Coronary artery (tissue), 2 donors: ENCODE measurements around the gene FA2H.

Experiments
- DNase-seq: peaks from one replicate; pipeline ENCODE4 v3.0.0-alpha.2; 2017; ENCODE audit warnings: low spot score
- H3K27ac ChIP-seq, 2 donors: fragments of 200-600 bp; sonication (generic); one replicate each; pipeline ENCODE4 v1.5.1; 2016 to 2019
- H3K4me3 ChIP-seq: fragments of 200-600 bp; sonication (generic); 2 replicates; pipeline ENCODE4 v1.5.1; 2016; ENCODE audit warnings: mild to moderate bottlenecking, moderate library complexity
- TF ChIP-seq, protein P1 (sequence below): fragments of 200-600 bp; sonication (generic); IDR thresholded peaks from one replicate; pipeline ENCODE4 v1.5.1; 2019; ENCODE audit warnings: antibody characterized with exemption

Gene FA2H

DNA sequence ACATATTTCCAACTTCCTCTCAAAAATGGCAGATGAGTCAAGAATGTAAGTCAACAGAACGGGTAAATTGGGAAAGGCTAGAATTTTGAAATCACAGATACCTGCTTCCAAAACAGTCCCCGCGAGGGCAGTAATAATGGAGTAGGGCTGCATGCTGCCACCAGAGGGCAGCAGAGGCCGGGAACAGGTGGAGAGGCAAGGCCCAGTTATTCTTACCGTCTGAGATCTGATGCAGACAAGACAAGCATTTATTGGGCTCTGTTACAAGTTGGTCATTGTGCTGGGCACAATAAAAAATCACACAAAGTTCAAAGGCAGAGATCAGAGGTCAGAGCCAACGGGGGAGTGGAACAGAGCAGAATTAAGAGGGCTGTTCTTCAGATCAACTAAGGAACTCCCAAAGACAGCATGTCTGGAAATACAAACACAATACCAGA, 65.2 kb downstream of the FA2H start:
- Histone ChIP-seq H3K4me3 (no peak overlapping the region), H3K27ac (no peak overlapping the region)
- TF ChIP-seq, protein P1, sequence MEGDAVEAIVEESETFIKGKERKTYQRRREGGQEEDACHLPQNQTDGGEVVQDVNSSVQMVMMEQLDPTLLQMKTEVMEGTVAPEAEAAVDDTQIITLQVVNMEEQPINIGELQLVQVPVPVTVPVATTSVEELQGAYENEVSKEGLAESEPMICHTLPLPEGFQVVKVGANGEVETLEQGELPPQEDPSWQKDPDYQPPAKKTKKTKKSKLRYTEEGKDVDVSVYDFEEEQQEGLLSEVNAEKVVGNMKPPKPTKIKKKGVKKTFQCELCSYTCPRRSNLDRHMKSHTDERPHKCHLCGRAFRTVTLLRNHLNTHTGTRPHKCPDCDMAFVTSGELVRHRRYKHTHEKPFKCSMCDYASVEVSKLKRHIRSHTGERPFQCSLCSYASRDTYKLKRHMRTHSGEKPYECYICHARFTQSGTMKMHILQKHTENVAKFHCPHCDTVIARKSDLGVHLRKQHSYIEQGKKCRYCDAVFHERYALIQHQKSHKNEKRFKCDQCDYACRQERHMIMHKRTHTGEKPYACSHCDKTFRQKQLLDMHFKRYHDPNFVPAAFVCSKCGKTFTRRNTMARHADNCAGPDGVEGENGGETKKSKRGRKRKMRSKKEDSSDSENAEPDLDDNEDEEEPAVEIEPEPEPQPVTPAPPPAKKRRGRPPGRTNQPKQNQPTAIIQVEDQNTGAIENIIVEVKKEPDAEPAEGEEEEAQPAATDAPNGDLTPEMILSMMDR = peak; percentile 92
- no peak for DNase-seq

DNA sequence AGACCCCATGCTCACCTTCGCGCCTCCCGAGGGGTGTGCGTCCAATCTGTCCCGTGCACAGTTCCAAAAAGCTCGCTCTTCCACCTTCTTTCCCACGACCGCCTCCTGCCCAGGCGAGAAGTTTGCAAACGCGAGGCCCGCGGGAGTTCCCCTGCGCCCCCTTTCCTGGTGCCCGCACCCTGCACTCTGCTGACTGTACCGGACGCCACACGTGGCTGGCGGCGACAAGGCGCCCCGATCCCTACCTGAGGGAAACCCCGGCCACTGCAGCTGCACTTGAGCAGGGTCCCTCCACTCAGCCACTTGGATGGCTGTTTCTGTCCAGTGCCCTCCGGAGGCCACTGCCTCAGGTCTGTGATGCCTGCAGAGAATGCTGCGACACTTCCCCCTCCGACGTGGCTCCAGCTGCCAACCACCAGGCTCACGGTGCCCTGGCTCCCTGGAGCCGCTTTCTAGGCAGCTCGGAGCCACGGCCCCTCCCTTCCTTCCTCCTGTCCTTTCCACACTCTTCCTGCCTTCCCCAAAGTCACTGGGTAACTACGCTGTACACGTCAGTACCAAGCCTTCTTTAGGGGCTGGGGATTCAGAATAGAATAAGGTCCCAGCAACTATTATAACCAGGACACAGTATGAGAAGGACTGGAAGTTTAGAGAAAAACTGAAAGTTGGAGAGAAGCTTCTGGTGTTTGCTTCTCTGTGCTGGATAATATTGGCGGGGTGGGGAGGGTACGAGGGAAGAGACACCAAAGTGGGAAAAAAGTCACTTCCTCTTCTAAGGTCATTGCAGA, 74.0 kb downstream of the FA2H start, which contains the start of gene MLKL:
Gene MLKL (minus strand): TSS at position 425 of the 788 bp plus-strand sequence. CDS start 5,105 bp downstream, outside the sequence.
- TF ChIP-seq, protein P1 = no peak
- DNase-seq = no peak

DNA sequence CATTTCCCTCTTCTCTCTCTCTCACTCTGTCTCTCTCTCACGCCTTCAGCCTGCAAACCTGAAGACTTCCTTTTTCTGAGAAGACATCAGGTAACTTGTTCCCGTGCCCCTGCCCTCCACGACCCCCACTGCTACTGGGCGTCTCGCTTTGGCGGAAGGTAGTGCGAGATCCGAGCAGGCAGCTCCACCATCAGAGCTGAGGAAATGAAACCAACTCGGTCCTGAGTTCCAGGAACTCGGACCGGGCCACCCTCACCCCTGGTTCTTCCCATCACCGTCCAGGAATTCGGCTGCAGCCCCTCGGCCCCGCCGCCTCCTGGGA, 74.5 kb downstream of the FA2H start:
- TF ChIP-seq, protein P1 = no peak
- H3K27ac ChIP-seq = peak overlapping the region; percentile 66 to 87
- DNase-seq = no peak

More for the DNA sequence above, 74.0 kb downstream of the FA2H start, which contains the start of gene MLKL:
- H3K4me3 ChIP-seq = peak within 1 kb of the TSS; percentile 99
- H3K27ac ChIP-seq = peak within 1 kb of the TSS; percentile 66 to 87

DNA sequence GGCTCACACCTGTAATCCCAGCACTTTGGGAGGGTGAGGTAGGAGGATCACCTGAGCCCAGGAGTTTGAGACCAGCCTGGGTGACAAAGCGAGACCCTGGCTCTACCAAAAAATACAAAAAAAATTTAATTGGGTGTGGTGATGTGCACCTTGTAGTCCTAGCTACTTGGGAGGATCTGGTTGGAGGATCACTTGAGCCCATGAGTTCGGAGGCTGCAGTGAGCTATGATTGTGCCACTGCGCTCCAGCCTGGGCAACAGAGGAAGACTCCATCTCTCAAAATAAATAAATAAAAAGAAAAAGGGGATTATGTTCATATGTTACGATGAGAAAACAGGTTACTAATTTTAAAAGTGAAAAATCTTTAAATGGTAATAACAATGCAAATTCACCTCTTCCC, 75.0 kb downstream of the FA2H start:
- H3K27ac ChIP-seq = no peak overlapping the region
- TF ChIP-seq, protein P1 = no peak
- peak overlapping the region; percentile 99 for H3K4me3 ChIP-seq
- DNase-seq = no peak

More for the DNA sequence above, 74.5 kb downstream of the FA2H start:
- peak overlapping the region; percentile 99 for H3K4me3 ChIP-seq

DNA sequence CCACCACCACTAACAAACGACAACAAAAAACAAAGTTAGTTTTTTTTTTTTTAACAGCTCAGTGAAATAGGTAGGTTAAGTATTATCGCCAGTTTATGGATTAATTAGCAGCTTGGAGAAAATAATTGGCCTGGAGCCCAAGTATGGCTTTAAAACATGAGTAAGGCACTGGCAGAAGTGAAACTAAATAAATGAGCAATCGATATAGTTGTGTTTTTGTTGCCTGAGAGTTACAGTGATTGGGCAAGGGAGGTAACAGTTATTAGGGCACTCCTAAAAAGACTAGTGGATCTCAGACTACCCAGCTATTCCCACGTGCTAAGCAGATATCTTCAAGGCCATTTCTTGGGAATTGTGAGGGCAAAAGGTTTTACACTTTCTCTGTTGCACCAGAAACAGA, 76.4 kb downstream of the FA2H start:
- Histone ChIP-seq H3K27ac (peak overlapping the region in 1 of 2 donors; percentile 5), H3K4me3 (peak overlapping the region; percentile 1)
- DNase-seq = no peak
- TF ChIP-seq, protein P1 = no peak

DNA sequence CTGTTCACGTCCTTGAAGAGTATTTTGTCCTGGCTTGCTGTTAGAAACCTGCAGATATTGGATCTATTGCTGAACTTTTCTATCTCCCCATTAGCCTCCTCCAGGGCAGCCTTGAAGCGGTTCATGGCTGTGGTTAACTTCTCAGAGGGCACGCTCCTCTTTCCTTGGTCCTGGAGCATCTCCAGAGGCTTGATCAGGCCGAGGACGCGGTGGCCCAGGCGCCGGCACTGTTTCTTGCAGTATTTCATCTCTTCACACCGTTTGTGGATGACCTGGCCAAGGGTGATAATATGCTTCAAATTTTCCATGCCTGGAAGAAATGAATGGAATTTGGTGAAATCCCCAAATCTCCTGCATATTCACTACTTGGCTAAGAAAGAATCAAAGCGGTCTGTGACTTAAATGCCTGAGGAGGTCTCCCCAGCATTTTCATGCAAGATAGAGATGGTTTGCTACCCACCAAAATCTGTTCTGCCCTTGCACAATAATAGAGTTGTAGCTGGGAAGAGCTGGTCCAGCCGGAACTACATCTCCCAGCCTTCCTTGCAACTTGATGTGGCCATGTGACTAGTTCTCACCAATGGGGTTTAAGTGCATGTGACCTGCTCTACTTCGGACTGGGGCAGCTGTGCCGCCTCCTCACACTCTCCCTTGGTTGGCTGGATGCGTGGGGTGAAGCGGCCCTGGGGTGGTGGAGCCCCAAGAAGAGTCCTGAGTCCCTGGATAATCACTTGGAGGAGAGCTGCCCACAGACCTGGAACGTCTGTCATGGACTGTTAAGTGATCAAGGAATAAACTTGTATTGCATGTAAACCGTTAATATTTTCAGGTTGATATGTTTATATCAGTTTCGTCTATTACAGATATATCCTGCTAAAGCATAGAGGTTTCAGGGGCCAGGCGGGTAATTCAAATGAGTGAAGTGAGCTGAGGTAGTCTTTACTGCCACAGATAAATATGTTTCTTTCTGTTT, 78.9 kb downstream of the FA2H start:
- Histone ChIP-seq H3K27ac (peak overlapping the region in 1 of 2 donors; percentile 80), H3K4me3 (peak overlapping the region; percentile 72)
- DNase-seq = peak; percentile 91
- TF ChIP-seq, protein P1 = no peak
